Right cardiac atrium (tissue), 5 donors: ENCODE measurements around the gene GRM7. TPM values are rescaled to one million over a fixed set of nuclear protein-coding genes. Genes with fewer than 3 reads are reported as not detected.

Experiments used
- ATAC-seq, 2 donors: fragments of 200-7000 bp; cut with Tn5 transposase; one replicate each; pipeline versions ENCODE4 v1.8.0 to v1.9.1; 2020; ENCODE audit warnings: moderate library complexity in 2 of 2, mild to moderate bottlenecking in 1 of 2
- DNase-seq, 3 donors: peaks; one replicate each; pipeline ENCODE4 v3.0.0-alpha.2; 2020
- H3K27ac ChIP-seq: one replicate; pipeline ENCODE4 v1.5.1; 2013; ENCODE audit warnings: mild to moderate bottlenecking, low read length, control low read depth, moderate library complexity
- H3K27me3 ChIP-seq: one replicate; pipeline ENCODE4 v1.6.1; 2013; ENCODE audit not compliant: control insufficient read depth, insufficient read depth
- H3K4me1 ChIP-seq: one replicate; pipeline ENCODE4 v1.6.1; 2013; ENCODE audit warnings: low read length; ENCODE audit not compliant: control insufficient read depth, insufficient read depth
- H3K4me3 ChIP-seq: one replicate; pipeline ENCODE4 v1.5.1; 2013; ENCODE audit warnings: low read length, control low read depth
- H3K9me3 ChIP-seq: one replicate; pipeline ENCODE4 v1.6.1; 2013; ENCODE audit warnings: low read length; ENCODE audit not compliant: control insufficient read depth
- WGBS: extraction: QIAGEN DNeasy Blood & Tissue Kit; methylation state at CpG from one replicate; pipeline ENCODE4 v1.1.7; 2013; 5-methylcytosine and 5-hydroxymethylcytosine counted together
- intact Hi-C, 4 donors: fragments of 100-400 bp; cut with DNase I; formaldehyde crosslinking; loops; one replicate each; pipeline versions ENCODE4 v1.11.0 to v1.14.0; 2022 to 2023
- polyA plus RNA-seq: library from polyadenylated mRNA; stranded (reverse); fragments of 200-250 nt; gene quantifications from one replicate; pipeline ENCODE4 v1.2.3, GENCODE V29; 2013
- total RNA-seq, 4 donors: library from RNA; stranded (reverse); fragmentation: NEBNext Ultra II Directional; extraction: Animal tissue kit (Norgen Biotek cat#: 25700); gene quantifications; one replicate each; pipeline ENCODE4 v1.2.1, GENCODE V29; 2021
- donor health status: healthy with polysubstance abuse.
- donor health status: DM: no; HTN: yes; CAD: no.
- donor health status: DM: no; HTN: no; CAD: no.
- donor health status: DM: no; HTN: yes; CAD: no; lungs with severe emphysema.
- donor health status: DM: yes; HTN: yes; CAD: no.

GRM7 gene
- total and polyA plus RNA-seq, 5 donors = not detected

DNA sequence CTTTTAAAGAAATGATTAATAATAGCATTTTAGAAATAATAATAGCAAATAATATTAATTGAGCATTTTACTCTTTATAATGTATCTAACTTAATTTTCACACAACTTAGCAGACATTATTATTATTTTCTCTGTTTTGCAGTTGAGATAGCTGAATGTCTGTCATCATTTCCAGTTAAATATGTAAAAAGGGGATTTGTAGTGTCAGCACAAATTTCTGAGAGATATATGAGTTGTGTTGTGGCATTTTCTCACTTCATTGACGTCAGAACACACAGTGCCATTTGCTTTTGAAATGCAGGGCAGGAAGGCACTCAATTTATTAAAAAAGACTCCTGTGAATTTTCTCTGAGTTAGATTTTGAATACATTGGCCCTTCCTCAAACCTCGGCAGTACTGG is 111.0 kb downstream of the GRM7 start:
- Histone ChIP-seq H3K27me3 (no peaks in the 10 kb centered on the region), H3K9me3 (no peaks in the 10 kb centered on the region), H3K4me1 (no peaks in the 10 kb centered on the region), H3K27ac (no peak overlapping the region), H3K4me3 (no peak overlapping the region)
- intact Hi-C loops = no loop called here
- 82% methylated on average over 2 of the region's 2 CpGs for WGBS
- DNase-seq (no peak), ATAC-seq (no peak)

DNA sequence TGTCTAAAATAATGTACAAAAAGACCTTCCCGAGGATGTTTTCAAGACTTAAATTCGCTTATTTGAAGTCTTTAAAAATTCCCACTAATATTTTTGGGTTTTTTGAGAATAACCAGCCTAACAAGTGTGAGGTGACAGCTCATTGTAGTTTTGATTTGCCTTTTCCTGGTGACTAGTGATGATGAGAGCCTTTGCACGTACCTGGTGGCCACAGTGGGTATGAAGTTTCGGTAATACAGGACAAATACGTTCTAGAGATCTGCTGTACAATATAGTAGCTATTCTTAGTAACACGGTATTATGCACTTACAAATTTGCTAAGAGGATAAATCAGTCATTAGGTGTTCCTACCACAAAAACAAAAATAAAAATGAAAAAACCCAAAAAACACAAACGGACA is 124.9 kb downstream of the GRM7 start:
- Histone ChIP-seq H3K27ac (no peak overlapping the region), H3K4me3 (no peak overlapping the region), H3K4me1 (no peaks in the 10 kb centered on the region), H3K27me3 (no peaks in the 10 kb centered on the region), H3K9me3 (no peaks in the 10 kb centered on the region)
- ATAC-seq = no peak
- WGBS = 90% methylated on average over 7 of the region's 7 CpGs
- DNase-seq = no peak
- intact Hi-C loops = no loop called here

DNA sequence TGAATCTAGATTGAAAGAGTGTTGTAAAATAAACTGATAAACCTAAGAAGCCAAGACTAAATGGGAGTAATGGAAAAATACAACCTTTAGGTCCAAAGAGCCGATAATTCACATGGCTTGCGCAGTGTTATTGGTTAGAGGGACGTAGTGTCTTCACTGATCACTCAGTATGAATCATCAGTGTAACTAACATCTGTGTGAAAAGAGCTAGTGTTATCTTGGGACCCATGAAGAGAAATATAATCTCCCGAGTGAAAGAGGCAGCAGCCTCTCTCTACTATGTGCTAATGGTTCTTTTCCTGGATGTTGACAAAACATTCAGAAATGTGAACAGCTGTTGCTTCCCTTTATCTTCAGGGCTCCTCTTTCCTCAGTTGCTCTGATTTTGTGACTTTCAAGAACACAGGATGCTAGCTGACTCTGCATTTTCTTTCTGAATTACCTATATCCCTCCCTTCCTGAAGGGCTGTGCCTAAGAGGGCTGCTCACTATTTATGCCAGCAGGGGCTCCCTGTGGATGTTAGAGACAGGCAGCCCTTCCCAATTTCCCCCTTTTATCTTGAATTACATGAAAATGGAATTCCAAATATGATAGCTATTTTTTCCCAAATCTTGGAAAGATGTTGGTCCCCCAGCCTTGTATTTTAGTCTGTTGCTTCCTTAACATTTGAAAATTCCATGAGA is 128.8 kb downstream of the GRM7 start:
- H3K9me3 ChIP-seq = no peaks in the 10 kb centered on the region
- no peak overlapping the region for H3K27ac ChIP-seq
- H3K4me1 ChIP-seq = no peaks in the 10 kb centered on the region
- no peak for ATAC-seq
- no peak for DNase-seq
- WGBS = 51% methylated on average over 4 of the region's 4 CpGs
- no peaks in the 10 kb centered on the region for H3K27me3 ChIP-seq
- H3K4me3 ChIP-seq = no peak overlapping the region
- intact Hi-C loops = no loop called here

DNA sequence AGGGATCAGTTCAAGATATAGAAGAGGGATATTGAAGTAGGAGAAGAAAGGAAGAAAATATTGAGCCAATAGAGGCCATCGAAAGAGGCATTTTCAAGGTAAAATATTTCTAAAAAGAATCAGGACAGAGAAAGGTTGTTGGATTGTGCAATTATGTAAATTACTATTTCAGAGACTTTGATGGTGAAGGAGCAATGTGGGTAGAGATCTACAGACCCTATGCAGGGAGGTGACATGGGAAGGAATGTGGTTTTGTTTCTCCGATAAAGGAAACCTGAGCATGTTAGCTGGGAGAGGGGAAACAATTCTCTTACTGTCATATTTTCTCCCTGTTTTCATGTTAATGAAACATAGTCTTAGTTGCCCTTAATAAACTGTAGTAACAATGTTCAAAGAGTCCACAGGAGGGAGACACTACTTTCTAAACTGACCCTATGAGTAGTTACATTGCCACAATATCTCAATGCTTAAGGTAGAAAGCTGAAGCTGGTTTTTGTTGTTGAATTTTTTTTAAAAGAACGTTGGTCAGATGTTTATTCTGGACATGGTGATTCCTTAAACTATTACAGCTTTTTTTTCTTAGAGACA is 133.3 kb downstream of the GRM7 start:
- H3K4me1 ChIP-seq = no peaks in the 10 kb centered on the region
- no peak for ATAC-seq
- intact Hi-C loops = no loop called here
- H3K4me3 ChIP-seq = no peak overlapping the region
- H3K9me3 ChIP-seq = no peaks in the 10 kb centered on the region
- no peaks in the 10 kb centered on the region for H3K27me3 ChIP-seq
- no peak overlapping the region for H3K27ac ChIP-seq
- WGBS = 71% methylated on average over 3 of the region's 3 CpGs
- no peak for DNase-seq

DNA sequence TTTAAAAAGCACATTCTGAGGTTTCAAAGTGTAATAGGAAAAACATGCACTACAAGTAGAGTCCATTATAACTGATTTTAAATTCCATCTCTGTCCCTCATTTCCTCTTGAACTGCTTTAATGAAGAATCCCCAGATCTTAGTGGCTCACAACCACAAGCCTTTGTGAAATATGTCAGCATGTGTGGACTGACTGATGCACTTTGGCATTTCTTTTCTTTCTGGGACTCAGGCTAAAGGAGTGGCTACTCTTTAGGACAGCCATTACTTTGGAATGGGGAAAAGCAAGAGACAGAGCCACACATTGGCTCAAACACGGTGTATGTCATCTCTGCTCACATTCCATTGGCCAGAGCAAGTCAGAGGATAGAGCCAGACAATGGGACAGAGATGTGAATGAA is 139.6 kb downstream of the GRM7 start:
- Histone ChIP-seq H3K27ac (no peak overlapping the region), H3K27me3 (no peaks in the 10 kb centered on the region), H3K9me3 (no peaks in the 10 kb centered on the region), H3K4me1 (no peaks in the 10 kb centered on the region), H3K4me3 (no peak overlapping the region)
- DNase-seq = no peak
- intact Hi-C loops = no loop called here
- 55% methylated on average over 1 of the region's 1 CpG for WGBS
- ATAC-seq = no peak

DNA sequence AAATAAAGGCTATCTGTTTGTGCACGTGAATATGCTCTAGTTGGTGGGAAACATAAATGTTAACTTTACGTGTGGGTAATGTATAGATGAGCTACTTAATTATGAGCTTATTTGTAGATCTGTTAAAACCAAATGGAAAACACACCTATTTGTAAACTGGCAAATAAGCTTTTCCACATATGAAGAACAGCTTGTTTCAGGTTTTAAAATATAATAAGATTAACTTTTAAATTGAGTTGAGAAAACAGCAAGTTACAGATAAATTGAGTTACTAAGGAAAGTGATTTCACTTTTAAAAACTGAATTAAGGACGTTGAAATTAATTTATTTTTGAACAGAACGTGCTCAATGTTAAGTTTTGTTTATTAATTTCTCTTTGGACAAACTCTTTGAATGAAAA is 140.5 kb downstream of the GRM7 start:
- Histone ChIP-seq H3K9me3 (no peaks in the 10 kb centered on the region), H3K4me1 (no peaks in the 10 kb centered on the region), H3K27me3 (no peaks in the 10 kb centered on the region), H3K27ac (no peak overlapping the region), H3K4me3 (no peak overlapping the region)
- 77% methylated on average over 4 of the region's 4 CpGs for whole genome bisulfite sequencing
- intact Hi-C loops = no loop called here
- DNase-seq (no peak), ATAC-seq (no peak)

- H3K27ac ChIP-seq = no peak overlapping the region
- no peak for DNase-seq
- 61% methylated on average over 5 of the region's 5 CpGs for WGBS
- H3K4me3 ChIP-seq = no peak overlapping the region
- no peaks in the 10 kb centered on the region for H3K4me1 ChIP-seq
- intact Hi-C loops = no loop called here
- no peaks in the 10 kb centered on the region for H3K9me3 ChIP-seq
- ATAC-seq = no peak
- H3K27me3 ChIP-seq = no peaks in the 10 kb centered on the region
Measured at GRCh38 chr3:7015683-7016440, 154.9 kb downstream of the GRM7 start.

- WGBS = 39% methylated on average over 3 of the region's 3 CpGs
- Histone ChIP-seq H3K27me3 (no peaks in the 10 kb centered on the region), H3K9me3 (no peaks in the 10 kb centered on the region), H3K4me3 (no peak overlapping the region), H3K27ac (no peak overlapping the region), H3K4me1 (no peaks in the 10 kb centered on the region)
- intact Hi-C loops = no loop called here
- ATAC-seq = no peak
- no peak for DNase-seq
Measured at GRCh38 chr3:7025581-7026300, 164.8 kb downstream of the GRM7 start.

GRCh38 chr3:7029562-7029961 is 168.6 kb downstream of the GRM7 start:
- no peak overlapping the region for H3K27ac ChIP-seq
- H3K9me3 ChIP-seq = no peaks in the 10 kb centered on the region
- H3K27me3 ChIP-seq = no peaks in the 10 kb centered on the region
- intact Hi-C loops = no loop called here
- H3K4me3 ChIP-seq = no peak overlapping the region
- 87% methylated on average over 3 of the region's 3 CpGs for WGBS
- ATAC-seq (no peak), DNase-seq (no peak)
- H3K4me1 ChIP-seq = no peaks in the 10 kb centered on the region

- Histone ChIP-seq H3K4me3 (no peak overlapping the region), H3K27ac (no peak overlapping the region), H3K4me1 (no peaks in the 10 kb centered on the region), H3K9me3 (no peaks in the 10 kb centered on the region), H3K27me3 (no peaks in the 10 kb centered on the region)
- ATAC-seq (no peak), DNase-seq (no peak)
- 76% methylated on average over 4 of the region's 4 CpGs for WGBS
- intact Hi-C loops = no loop called here
Measured at GRCh38 chr3:7038394-7038793, 177.5 kb downstream of the GRM7 start.

GRCh38 chr3:7062714-7063113 is 201.8 kb downstream of the GRM7 start:
- H3K4me1 ChIP-seq = no peaks in the 10 kb centered on the region
- ATAC-seq (peak in 1 of 2 donors; percentile 59), DNase-seq (no peak)
- no peaks in the 10 kb centered on the region for H3K9me3 ChIP-seq
- no peak overlapping the region for H3K4me3 ChIP-seq
- WGBS = 44% methylated on average over 1 of the region's 1 CpG
- H3K27me3 ChIP-seq = no peaks in the 10 kb centered on the region
- no peak overlapping the region for H3K27ac ChIP-seq
- intact Hi-C loops = no loop called here
